ENCODE measurements around the gene RBM47. TPM values are rescaled to one million over a fixed set of nuclear protein-coding genes. Genes with fewer than 3 reads are reported as not detected.
A peak's percentile ranks its signal among the peaks of the same experiment; 100 is the strongest.

RBM47 gene
- total RNA-seq, 1 donor from 2014 or later = 4.6 TPM

DNA sequence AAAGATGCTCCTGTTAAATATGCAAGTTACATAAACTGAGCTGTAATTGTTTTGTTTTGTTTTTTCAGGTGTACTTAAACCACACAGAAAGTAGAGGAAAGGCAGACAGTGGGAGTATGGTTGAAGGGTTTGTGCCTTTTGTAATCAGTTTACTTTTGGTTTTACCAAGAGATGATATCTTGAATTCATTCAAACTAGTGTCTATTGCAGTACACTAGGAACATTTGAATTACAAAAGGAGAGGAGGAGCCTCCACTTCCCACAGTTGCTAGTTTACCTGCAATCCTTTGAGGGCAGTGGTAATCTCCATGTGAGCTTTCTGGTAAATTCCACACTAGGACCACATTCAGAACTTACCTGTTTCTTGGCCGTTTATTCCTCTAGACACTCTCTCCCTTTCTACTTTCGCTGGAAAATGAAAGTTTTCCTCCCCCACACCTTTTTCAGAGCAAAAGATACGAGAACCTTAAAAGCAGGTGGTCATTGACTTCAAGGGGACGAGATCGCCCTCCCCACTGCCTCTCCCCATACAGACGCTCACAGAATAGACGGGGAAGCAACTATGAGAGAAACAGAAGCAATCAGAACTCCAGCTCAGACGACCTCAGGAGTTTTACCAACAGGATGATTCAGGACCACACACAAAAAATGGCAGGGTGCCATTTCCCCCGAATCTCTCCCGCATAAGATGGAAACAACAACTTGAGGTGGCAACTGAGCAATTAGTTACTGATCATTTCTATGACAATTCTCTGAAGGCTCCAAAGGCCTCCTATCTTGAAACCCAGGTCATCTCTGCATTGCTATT, 3.3 kb downstream of the RBM47 start:
- H3K27ac Mint-ChIP-seq (ENCODE audit: unreplicated experiment) = no peak overlapping the region

GRCh38 chr4:40623707-40624106, 6.0 kb downstream of the RBM47 start:
- no peak overlapping the region for H3K4me3 Mint-ChIP-seq (ENCODE audit: unreplicated experiment)
- H3K9me3 Mint-ChIP-seq (ENCODE audit: unreplicated experiment) = no peaks in the 10 kb centered on the region
- H3K4me1 Mint-ChIP-seq (ENCODE audit: unreplicated experiment) = peaks cover 22% of the 10 kb centered on the region
- H3K27me3 Mint-ChIP-seq (ENCODE audit: unreplicated experiment) = no peaks in the 10 kb centered on the region
- no peak for TF ChIP-seq CTCF (IDR thresholded peaks at IDR 0.05; ENCODE audit: unreplicated experiment)
- H3K36me3 Mint-ChIP-seq (ENCODE audit: low read depth, unreplicated experiment) = no peaks in the 10 kb centered on the region
- DNase-seq (ENCODE audit: low spot score) = no peak
- H3K27ac Mint-ChIP-seq (ENCODE audit: unreplicated experiment) = no peak overlapping the region

More for the DNA sequence above, 3.3 kb downstream of the RBM47 start:
- H3K9me3 Mint-ChIP-seq (ENCODE audit: unreplicated experiment) = no peaks in the 10 kb centered on the region
- no peak for TF ChIP-seq CTCF (IDR thresholded peaks at IDR 0.05; ENCODE audit: unreplicated experiment)
- no peak for DNase-seq (ENCODE audit: low spot score)
- H3K4me1 Mint-ChIP-seq (ENCODE audit: unreplicated experiment) = peaks cover 33% of the 10 kb centered on the region
- H3K27me3 Mint-ChIP-seq (ENCODE audit: unreplicated experiment) = peaks cover 2% of the 10 kb centered on the region
- H3K36me3 Mint-ChIP-seq (ENCODE audit: low read depth, unreplicated experiment) = no peaks in the 10 kb centered on the region
- peak overlapping the region; percentile 17 for H3K4me3 Mint-ChIP-seq (ENCODE audit: unreplicated experiment)

DNA sequence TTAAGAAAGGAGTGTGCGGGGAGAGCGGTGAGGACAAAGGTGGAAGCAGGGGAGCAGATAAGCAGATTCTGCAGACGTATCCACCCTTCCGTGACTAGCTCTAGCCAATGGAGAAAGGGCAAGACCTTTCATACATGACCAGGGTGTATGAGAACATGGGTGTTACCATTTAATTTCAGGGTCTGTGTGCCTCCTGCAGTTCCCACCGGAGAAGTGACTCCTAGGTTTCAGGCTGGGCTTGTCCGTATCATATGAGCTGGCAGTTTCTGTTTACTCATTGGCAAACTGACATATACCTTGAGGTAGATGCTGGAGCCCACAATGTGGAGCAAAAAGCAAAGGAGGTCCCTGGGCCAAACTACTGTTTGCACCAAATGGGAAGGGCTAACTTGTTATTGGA, 6.8 kb downstream of the RBM47 start:
- Mint-ChIP-seq H3K36me3 (ENCODE audit: low read depth, unreplicated experiment) (no peaks in the 10 kb centered on the region), H3K4me3 (ENCODE audit: unreplicated experiment) (no peak overlapping the region), H3K27me3 (ENCODE audit: unreplicated experiment) (no peaks in the 10 kb centered on the region), H3K9me3 (ENCODE audit: unreplicated experiment) (no peaks in the 10 kb centered on the region), H3K4me1 (ENCODE audit: unreplicated experiment) (peaks cover 18% of the 10 kb centered on the region), H3K27ac (ENCODE audit: unreplicated experiment) (no peak overlapping the region)
- no peak for DNase-seq (ENCODE audit: low spot score)
- TF ChIP-seq CTCF (IDR thresholded peaks at IDR 0.05; ENCODE audit: unreplicated experiment) = no peak

DNA sequence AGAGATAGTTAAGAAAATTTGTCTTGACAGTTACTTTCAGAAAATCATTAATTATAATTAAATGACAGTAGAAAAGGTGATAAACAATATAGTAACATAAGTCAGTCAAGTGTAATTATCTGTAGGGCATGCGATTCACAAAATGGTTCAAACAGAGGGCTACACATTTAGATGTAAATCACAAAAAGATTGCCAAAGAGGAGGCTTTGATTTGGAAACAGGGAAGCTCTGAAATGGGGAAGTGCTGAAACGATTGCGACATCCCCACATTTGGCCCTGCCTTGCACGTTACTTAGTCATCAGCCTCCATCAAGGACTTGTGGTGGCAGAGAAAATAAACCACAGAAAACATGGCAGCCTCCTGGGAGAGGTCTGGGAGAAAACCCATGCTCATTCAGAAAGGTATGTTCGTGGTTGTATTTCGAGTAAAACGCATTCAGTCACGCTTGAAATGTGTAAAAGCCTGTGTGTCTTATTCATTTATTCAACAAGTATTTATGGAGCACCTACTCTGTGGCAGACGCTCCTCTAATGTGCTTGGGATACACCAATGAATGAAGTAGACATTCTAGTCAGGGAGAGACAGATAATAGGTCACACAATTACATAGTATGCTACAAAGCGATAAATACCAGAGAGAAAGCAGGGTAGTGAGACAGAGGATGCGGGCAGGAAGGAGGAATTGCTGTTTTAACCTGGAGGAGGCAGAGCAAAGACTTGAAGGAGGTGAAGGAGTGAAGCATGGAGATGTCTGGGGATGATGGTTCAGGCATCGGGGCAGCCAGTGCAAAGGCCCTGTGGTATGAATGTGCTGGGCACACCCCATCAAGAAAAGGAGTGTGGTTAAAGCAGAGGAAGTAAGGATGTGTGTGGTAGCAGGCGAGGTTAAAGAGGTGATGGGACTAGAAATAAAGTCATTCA, 7.8 kb downstream of the RBM47 start:
- Mint-ChIP-seq H3K36me3 (ENCODE audit: low read depth, unreplicated experiment) (no peaks in the 10 kb centered on the region), H3K4me3 (ENCODE audit: unreplicated experiment) (no peak overlapping the region), H3K27me3 (ENCODE audit: unreplicated experiment) (no peaks in the 10 kb centered on the region), H3K9me3 (ENCODE audit: unreplicated experiment) (no peaks in the 10 kb centered on the region), H3K27ac (ENCODE audit: unreplicated experiment) (no peak overlapping the region), H3K4me1 (ENCODE audit: unreplicated experiment) (peaks cover 14% of the 10 kb centered on the region)
- TF ChIP-seq CTCF (IDR thresholded peaks at IDR 0.05; ENCODE audit: unreplicated experiment) = no peak
- DNase-seq (ENCODE audit: low spot score) = no peak

Measured in endothelial cell (in vitro differentiated cells).